Glutamatergic neuron (in vitro differentiated cells): ENCODE measurements around the gene NSMCE1. TPM values are rescaled to one million over a fixed set of nuclear protein-coding genes. Genes with fewer than 3 reads are reported as not detected.

Source experiments
- DNase-seq: peaks from one replicate; pipeline ENCODE4 v3.0.0; 2022
- H3K27ac Mint-ChIP-seq: one replicate; pipeline ENCODE4 v1.8.0; 2020; ENCODE audit warnings: mild to moderate bottlenecking, mixed read lengths, inconsistent platforms; ENCODE audit not compliant: unreplicated experiment
- H3K27me3 Mint-ChIP-seq: one replicate; pipeline ENCODE4 v1.8.0; 2020; ENCODE audit warnings: mild to moderate bottlenecking, moderate library complexity, mixed read lengths, inconsistent platforms; ENCODE audit not compliant: unreplicated experiment
- H3K36me3 Mint-ChIP-seq: one replicate; pipeline ENCODE4 v1.8.0; 2020; ENCODE audit warnings: mild to moderate bottlenecking, mixed read lengths, inconsistent platforms; ENCODE audit not compliant: unreplicated experiment
- H3K4me1 Mint-ChIP-seq: one replicate; pipeline ENCODE4 v1.8.0; 2020; ENCODE audit warnings: mild to moderate bottlenecking, low read depth, mixed read lengths, inconsistent platforms; ENCODE audit not compliant: unreplicated experiment
- H3K4me3 Mint-ChIP-seq: one replicate; pipeline ENCODE4 v1.8.0; 2020; ENCODE audit warnings: mild to moderate bottlenecking, mixed read lengths, inconsistent platforms; ENCODE audit not compliant: unreplicated experiment
- H3K9me3 Mint-ChIP-seq: one replicate; pipeline ENCODE4 v1.8.0; 2020; ENCODE audit warnings: mild to moderate bottlenecking, moderate library complexity, mixed read lengths, inconsistent platforms; ENCODE audit not compliant: unreplicated experiment
- total RNA-seq: library from RNA; stranded (reverse); fragmentation: NEBNext Ultra II Directional; extraction: Animal tissue kit (Norgen Biotek cat#: 25700); gene quantifications from one replicate; pipeline ENCODE4 v1.2.1, GENCODE V29; 2021; ENCODE audit not compliant: unreplicated experiment
- TF ChIP-seq, protein P1 (sequence below): fragments of 200-600 bp; sonication (generic); IDR thresholded peaks from one replicate; pipeline ENCODE4 v1.5.0; 2021; ENCODE audit not compliant: partially characterized antibody, unreplicated experiment

The NSMCE1 gene
- total RNA-seq, 1 donor from 2014 or later, result 32.7 TPM

DNA sequence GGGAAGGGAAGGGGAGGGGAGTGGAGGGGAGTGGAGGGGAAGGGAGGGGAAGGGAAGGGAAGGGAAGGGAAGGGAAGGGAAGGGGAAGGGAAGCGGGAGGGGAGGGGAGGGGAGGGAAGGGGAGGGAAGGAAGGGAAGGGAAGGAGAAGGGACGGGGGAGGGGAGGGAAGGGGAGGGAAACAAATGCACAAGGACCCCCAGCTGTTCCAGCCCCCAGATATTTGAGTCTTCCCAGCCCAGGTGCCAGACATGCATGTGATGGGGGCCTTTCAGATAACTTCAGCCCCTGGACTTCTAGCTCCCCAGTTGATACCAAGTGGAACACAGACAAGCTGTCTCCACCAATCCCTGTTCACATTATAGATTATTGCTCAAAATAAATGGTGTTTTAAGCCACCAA lies 79.9 kb downstream of the NSMCE1 start:
- no peak for DNase-seq
- no peak overlapping the region for H3K4me3 Mint-ChIP-seq
- H3K4me1 Mint-ChIP-seq, result peaks cover 3% of the 10 kb centered on the region
- H3K36me3 Mint-ChIP-seq, result no peaks in the 10 kb centered on the region
- no peaks in the 10 kb centered on the region for H3K27me3 Mint-ChIP-seq
- TF ChIP-seq, protein P1, sequence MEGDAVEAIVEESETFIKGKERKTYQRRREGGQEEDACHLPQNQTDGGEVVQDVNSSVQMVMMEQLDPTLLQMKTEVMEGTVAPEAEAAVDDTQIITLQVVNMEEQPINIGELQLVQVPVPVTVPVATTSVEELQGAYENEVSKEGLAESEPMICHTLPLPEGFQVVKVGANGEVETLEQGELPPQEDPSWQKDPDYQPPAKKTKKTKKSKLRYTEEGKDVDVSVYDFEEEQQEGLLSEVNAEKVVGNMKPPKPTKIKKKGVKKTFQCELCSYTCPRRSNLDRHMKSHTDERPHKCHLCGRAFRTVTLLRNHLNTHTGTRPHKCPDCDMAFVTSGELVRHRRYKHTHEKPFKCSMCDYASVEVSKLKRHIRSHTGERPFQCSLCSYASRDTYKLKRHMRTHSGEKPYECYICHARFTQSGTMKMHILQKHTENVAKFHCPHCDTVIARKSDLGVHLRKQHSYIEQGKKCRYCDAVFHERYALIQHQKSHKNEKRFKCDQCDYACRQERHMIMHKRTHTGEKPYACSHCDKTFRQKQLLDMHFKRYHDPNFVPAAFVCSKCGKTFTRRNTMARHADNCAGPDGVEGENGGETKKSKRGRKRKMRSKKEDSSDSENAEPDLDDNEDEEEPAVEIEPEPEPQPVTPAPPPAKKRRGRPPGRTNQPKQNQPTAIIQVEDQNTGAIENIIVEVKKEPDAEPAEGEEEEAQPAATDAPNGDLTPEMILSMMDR, result no peak
- H3K27ac Mint-ChIP-seq, result no peak overlapping the region
- peaks cover 5% of the 10 kb centered on the region for H3K9me3 Mint-ChIP-seq

DNA sequence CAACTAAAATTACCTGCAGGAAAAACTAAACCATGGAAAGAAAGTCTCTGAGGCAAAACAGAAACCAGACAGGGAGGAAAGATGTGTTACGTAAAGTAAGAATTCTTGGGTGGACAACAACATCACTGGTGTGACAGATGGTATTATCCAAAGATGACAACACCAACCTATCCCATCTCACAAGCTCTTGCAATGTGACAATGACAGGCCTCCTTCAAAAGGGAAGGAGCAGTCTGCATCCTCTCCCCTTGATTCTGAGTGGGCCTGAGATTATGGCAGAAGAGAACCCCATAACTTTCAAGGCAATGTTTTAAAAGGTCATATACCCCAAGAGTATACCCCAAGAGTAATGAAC lies 82.8 kb downstream of the NSMCE1 start:
- Mint-ChIP-seq H3K27ac (no peak overlapping the region), H3K36me3 (no peaks in the 10 kb centered on the region), H3K4me1 (peaks cover 8% of the 10 kb centered on the region), H3K27me3 (no peaks in the 10 kb centered on the region), H3K9me3 (no peaks in the 10 kb centered on the region), H3K4me3 (no peak overlapping the region)
- TF ChIP-seq, protein P1, result no peak
- no peak for DNase-seq

DNA sequence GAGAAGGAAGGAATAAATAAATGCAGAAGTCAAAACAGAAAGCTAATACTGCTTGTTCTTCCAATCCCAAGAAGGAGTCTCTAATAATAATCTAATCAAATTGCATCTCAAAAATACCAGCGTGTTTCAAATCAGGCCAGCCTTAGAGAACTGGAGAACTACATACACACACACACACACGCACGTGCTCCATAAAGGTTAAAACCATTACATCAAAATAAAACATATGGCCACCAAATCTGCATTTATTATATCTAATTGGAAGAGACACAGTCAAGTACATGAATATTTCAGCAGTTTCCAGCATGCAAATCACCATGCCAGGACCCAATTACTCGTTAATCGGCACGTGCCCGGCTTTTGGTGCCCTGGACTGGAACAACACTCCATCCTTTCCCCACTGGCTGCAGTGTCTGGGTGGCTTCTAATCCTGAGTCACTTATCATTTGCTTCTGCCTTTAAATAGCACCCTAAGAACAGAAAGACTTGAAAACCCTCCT lies 85.6 kb downstream of the NSMCE1 start:
- DNase-seq, result no peak
- Mint-ChIP-seq H3K4me3 (no peak overlapping the region), H3K4me1 (peaks cover 5% of the 10 kb centered on the region), H3K27ac (no peak overlapping the region), H3K9me3 (no peaks in the 10 kb centered on the region), H3K36me3 (no peaks in the 10 kb centered on the region), H3K27me3 (no peaks in the 10 kb centered on the region)
- TF ChIP-seq, protein P1, result no peak

DNA sequence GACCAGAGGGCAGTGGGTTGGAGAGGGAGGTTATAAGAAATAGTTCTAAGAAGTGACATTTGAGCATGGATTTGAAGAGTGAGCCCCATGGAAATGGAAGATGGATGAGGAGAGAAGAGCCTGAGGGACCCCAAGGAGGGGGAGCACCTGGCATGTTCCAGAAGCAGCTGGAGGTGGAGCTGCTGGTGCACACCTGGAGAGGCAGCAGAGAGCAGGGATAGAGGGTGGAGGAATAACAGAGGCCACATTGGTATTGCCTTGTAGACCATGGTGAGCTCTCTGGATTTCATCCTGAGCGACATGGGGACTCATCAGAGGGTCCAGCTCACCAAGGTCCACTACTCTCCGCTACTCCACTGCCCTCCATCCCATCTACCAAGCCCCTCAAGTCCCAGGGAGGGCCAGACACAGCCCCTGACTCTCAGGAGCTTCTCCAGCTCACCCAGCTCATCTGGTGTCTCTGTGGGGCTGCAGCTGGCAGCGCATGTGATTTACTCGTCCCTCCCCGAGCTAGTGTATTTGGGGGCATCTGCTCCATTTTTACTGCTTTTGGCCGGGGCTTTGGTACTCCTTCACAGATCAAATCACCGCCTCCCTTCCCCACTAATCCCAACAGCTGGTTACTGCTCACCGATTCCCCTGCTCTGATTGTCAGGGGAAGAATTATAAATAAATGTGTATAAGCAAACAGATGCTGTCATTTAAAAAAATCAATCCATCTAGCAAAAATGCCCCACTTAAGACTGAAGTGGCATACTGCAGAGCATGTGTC lies 87.4 kb downstream of the NSMCE1 start:
- Mint-ChIP-seq H3K27ac (no peak overlapping the region), H3K4me1 (peaks cover 5% of the 10 kb centered on the region), H3K4me3 (no peak overlapping the region), H3K9me3 (no peaks in the 10 kb centered on the region), H3K27me3 (no peaks in the 10 kb centered on the region), H3K36me3 (no peaks in the 10 kb centered on the region)
- TF ChIP-seq, protein P1, result no peak
- no peak for DNase-seq

DNA sequence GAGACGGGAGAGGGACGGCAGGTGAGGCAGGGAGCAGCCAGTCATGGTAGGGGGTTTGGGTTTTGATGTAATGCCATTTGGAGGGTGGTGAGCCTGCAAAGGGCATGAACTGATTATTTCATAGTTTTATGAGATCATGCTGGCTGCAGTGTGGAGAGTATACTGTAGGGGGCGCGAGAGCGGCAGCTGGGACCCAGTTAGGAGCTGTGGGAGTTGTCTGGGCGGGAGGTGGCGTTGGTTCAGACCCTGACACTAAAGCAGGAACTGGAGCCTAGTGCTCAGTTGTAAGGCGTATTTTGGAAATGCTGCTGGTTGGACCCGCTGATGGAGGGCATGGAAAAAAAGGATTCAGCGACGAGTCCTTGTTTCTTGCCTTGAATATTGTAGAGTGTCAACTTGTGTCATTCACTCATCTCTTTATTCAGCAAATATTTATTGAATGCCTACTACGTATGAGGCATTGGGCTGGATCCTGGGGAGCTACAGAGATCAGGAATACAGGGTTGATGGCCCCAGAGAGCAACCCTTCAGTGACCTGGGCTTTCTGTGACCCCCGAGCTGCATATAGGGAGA lies 89.0 kb downstream of the NSMCE1 start:
- Mint-ChIP-seq H3K9me3 (no peaks in the 10 kb centered on the region), H3K27me3 (no peaks in the 10 kb centered on the region), H3K4me3 (no peak overlapping the region), H3K4me1 (peaks cover 5% of the 10 kb centered on the region), H3K27ac (no peak overlapping the region), H3K36me3 (no peaks in the 10 kb centered on the region)
- DNase-seq, result peak; percentile 86
- TF ChIP-seq, protein P1, result peak; percentile 87
